Activated CD4-positive, alpha-beta T cell treated with anti-CD3 and anti-CD28 coated beads, Interleukin-2, amount 50 U/mL, for 4 hours (primary cell): Measurements from ENCODE around the gene CAPS.

Experiments used
- DNase-seq, 2 experiments: peaks; one replicate each; pipeline ENCODE4 v3.0.0-alpha.2; 2020

CAPS gene

DNA sequence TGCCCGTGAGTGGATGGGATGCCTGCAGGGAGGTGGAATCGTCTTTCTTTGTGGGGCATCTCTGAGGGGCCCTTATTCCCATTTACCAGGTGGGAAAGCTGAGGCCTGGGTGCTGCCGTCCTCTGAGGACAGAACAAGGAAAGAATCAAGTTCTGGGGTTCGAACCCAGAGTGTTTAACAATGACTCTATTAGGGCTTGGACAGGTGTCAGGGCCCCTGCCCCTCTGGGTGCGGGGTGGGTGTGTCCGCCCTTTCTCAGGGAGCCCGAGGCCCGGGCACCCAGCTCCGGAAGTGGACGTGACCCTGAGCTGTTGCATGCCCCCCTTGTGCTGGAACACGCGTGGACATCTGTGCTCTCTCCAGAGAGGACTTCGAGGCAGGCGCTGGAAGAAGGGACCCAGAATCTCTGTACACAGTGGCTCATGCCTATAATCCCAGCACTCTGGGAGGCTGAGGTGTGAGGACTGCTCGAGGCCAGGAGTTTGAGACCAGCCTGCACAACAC, 21.2 kb upstream of the CAPS start:
- DNase-seq = no peak

DNA sequence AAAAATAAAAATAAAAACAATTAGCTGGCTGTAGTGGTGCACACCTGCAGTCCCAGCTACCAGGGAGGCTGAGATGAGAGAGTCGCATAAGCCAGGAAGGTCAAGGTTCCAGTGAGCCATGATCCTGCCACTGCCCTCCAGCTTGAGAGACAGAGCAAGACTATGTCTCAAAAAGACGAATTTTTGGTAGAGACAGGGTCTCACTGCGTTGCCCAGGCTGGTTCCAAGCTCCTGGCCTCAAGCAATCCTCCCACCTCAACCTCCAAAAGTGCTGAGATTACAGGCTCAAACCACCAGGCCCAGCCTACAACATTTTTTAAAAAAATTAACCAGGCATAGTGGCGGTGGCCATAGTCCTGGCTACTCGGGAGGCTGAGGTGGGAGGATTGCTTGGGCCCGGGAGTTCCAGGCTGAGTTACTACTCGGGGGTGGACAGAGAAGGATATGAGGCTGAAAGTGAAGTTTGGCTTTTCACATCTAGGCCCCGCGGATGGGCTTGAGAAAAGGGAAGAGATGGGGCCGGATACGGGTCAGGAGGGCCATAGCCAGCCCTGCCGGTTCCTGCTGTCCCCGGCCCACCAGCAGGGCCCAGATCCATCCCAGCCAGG, 20.7 kb upstream of the CAPS start:
- no peak for DNase-seq

DNA sequence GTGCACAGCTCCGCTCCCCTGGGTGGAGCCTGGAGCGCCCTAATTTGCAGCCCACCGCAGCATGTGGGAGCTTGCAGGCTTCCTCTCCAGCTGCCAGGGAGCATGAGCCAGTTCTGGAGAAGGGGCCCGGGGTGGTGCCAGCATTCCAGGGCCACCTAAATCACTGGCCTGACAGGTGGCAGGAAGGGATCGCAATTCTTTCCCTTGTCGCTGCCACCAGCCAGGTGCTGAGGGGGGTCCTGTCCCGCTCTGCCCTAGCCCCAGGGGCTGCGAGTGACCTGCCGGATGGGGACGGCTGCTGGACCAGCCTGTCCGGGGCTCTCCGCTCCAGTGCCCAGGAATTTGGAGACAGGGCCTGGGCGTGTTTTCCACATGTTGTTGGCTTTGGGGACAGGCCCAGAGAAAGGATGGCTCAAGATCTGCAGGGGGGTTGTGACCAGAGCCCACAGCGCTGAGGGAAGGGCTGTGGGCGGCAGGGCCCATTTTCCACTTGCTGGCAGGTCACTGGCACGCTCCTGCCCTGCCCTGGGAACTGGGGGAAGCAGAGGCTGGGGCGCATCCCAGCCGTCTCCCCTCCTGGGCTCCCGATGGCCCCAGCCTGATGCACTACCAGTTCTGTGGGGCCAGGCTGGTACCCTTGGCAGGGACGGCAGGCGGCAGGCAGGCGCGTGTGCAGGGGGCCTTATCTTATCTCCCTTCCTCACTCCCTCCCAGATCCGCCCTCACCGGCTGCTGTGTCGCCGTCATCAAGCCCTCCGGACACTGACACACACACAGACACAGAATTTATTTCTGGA, 19.9 kb upstream of the CAPS start:
- DNase-seq = no peak

DNA sequence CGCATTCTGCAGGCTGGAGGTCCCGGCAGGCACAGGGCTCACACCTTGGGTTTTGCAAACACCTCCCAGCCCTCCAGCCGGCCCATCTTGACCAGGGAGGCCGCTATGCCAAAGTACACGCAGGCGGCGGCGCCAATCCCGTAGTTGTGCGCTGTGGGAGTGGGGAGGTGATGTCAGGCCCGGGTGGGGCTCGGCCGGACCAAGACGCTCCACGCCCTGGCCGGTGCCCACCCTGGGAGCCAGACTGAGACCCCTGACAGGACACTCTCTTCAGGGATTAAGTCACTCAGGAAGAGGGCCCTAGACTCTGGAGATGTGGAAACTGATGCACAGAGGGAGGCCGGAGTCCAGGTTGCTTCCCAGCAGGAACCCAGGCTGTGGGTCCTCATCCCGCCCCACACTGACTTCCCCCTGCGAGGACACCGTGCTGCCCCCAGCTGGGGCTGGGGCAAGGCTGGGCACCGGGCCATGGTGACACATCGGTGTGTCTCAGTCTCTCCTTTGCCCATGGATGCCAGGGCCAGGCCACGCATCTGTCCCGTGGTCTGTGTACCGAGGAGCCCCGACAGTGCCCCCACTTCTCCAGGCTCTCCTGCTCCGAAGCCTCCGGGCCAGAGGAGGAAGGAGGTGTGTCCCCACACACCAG, 19.2 kb upstream of the CAPS start:
- DNase-seq = no peak

DNA sequence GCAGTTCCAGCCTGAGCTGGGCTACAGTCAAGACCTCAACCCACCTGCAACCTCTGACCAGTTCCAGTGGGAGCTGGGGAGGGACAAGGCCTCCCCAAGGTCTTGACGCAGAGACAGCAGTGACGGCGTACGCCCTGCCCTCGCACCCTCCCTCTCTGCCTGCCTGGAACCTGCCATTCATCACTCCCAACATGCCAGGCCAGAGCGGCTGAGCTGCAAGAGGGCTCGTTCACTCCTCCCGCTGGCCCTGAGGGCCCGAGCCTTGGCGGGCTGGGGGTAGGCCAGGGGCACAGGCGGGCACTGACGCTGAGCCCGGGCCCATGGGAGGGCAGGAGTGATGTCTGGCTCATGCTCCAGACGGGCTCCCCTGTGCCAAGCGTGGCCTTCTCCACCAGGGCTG, 18.6 kb upstream of the CAPS start:
- no peak for DNase-seq

DNA sequence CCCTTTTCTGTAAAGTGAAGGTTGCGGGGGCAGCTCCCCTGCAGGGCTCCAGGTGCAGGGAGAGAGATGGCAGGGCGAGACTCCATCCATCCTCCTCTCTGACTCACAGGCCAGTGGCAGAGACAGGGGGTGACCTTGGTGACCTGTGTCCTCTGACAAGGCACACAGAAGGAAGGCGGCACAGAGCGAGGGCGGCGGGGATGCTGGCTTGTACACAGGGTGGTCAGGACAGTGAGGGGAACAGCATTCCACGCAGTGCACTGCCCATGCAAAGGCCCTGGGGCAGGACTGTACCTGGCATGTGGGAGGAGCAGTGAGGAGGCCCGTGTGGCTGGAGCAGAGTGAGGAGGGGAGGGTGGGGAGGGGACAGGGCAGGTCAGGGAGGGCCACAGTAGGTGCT, 18.2 kb upstream of the CAPS start:
- no peak for DNase-seq

DNA sequence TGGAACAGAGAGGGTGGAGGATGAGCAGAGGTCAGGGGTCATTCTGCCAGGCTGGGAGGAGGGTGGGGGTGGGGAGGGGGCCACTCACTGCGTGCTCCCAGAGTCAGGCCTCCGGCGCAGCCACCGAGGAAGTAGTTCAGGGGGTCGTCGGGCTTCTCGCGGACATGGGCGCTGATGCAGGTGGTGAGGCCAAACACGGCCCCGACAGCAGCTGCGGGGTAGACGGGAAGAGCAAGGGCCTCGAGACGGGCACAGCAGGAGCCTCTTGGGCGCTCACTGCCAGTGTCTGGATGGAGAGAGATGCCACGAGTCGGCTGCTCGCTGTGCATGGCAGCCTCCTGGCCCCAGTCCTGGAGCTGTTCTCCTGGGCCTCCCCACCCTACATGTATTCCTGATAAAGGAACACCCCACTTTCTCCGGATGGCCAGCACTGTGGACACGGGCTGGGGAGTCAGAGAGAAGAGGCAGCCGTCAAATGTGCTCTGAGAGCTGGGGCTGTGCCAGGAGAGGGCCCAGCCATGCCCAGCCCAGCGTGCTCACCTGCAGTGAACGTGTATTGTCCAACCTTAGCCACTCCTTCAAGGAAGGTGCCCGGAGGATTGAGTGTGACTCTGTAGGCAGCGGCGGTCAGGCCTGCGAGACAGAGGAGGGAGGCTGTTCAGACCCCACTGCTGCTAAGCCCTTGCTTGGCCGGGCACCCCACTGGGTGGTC, 17.5 kb upstream of the CAPS start:
- DNase-seq = no peak

DNA sequence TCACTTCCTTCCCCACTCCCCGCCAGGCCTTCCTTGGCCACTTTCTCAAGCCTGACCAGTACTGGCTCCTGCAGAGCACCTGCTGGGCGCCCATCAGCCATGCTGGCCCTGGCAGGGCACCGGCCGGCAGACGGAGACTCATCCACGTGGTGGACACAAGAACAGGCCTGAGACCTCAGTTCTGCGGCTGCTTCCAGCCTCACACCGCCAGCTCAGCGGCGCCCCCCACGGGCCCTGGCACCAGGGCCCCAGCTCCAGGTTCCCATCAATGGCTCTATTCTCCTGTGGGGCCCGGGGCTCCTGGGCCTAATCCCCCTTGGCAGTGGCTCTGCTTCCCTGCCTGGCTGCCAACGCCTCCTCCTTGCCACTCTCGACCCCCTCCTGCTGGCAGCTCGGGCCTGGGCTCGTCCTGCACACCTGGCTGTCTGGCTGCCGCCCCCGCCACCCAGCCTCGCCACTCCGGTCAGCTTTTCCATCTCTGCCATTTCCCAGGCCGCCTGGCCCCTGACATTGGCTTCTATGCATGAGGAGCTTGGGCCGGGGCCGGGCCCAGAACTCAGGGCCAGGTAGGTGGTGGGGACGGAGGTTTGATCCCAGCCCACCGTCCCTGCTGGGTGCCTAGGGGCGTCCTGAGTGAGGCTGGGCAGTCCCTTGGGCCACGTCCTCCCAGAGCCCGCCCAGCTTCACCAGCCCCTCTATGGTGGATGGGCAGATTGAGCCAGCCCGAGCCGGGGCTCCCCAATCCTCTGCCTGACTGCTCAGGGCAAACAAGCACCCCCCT, 16.7 kb upstream of the CAPS start:
- no peak for DNase-seq

DNA sequence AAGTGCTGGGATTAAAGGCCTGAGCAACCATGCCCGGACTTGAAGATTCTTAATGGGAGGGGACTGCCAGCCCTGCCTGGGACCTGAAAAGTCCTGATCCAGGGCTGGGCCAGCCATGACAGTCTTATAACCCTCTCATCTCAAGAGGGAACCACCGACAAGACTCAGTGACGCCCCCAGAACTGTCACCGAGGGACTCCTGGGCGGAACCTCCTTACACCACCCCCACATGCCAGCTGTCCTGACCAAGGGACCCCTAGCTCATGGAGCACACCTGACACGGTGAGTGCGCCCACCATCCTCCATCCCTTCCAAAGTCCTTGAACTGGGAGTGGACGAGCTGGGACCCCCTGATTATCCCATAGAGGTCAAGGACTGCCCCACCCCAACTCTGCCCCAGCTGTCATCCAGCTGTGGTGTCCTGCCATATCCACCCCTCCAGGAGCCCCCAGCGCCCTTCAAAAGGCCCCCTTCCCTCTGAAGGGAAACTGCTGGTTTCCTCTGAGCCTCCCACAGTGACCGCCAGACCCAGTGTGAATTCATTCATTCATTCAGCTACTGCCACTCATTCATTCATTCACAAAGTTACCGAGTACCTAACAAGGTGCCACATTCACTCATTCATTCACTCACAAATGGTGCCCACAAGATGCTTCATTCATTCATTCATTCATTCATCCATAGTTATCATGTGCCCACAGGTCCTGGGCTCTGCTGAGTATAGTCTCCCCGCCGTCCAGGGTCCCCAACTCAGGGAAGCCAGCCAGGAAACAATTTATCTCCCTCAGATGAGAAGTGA, 14.1 kb upstream of the CAPS start:
- DNase-seq = no peak

DNA sequence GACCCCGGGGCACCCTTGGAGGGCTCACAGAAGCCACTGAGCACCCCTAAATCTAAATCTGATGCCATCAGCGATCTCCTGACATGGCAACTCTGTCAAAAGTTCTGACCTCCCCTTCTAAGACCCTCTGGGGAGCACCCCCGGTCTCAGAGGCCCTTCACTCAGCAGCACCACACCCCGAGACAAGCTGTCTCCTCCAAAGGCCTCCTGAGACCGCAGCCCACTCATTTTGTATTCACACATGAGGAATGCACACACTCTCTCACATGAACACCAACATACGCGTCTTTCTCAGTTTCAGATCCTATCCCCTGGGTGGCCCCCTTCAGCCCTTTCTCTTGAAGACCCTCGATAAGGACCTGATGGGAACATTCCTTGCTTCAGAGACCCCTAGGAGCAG, 13.1 kb upstream of the CAPS start:
- no peak for DNase-seq

DNA sequence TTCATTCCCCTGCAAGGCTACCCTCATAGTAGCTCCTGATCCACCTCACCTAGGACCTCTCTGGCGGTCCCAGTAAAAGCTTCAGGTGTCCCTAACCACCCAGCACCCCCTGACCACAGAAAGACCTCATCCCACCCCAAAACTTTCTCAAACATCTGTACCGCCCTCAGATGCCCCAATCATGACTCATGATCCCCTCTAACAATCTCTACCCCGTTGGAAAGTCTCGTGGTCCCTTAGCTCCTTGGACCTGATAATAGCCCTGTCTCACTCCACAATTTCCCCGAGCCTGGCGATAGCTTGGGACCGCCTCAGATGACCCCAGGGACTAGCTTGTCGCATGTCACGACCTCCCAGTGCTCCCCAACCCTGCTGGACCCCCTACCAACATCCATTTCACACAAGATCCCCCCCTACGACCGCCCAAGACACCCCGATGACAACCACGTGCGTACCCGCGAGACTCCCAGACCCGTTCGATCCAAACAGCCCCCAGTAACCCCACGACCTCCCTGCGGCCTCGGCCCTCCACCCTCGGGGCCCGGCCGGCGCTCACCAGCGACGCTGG, 10.9 kb upstream of the CAPS start:
- no peak for DNase-seq

DNA sequence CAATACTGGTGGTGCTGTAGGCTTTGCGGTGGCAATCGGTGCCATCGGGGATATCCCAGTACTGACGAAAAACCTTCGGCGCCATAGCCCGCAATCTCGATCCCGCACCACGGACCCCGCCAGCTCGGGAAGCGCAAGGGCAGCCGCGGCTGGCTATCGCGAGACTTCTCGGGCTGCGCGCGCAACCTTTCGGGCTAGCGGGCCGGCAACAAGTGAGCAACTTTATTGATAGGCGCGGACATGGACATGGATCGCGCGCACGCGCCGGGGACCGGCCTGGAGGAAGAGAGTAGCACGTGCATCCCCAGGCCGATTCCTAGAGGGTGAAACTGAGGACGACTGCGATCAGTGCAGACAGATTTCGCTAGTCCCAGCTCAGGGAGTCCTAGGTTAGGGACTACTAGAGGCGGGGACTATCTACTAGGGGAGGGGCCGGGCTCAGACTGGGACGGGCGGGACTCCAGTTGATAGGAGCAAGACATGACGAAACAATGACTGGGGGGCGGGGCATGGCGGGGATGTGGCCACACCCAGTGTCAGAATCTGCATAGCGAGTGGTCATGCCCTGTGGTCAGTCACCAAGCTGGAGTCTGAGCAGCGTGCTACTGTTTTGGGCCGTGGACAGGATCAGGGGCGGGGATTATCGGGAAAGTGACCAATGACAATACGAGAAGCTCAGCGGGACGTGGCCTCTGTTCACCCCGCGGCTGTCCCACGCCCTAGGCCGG, 10.3 kb upstream of the CAPS start, which contains the start of gene NDUFA11:
Gene NDUFA11, minus strand, starts transcription at position 167 of the 728 bp plus-strand sequence. Its CDS starts 82 bp downstream, at position 85.
- DNase-seq = peak; percentile 97

DNA sequence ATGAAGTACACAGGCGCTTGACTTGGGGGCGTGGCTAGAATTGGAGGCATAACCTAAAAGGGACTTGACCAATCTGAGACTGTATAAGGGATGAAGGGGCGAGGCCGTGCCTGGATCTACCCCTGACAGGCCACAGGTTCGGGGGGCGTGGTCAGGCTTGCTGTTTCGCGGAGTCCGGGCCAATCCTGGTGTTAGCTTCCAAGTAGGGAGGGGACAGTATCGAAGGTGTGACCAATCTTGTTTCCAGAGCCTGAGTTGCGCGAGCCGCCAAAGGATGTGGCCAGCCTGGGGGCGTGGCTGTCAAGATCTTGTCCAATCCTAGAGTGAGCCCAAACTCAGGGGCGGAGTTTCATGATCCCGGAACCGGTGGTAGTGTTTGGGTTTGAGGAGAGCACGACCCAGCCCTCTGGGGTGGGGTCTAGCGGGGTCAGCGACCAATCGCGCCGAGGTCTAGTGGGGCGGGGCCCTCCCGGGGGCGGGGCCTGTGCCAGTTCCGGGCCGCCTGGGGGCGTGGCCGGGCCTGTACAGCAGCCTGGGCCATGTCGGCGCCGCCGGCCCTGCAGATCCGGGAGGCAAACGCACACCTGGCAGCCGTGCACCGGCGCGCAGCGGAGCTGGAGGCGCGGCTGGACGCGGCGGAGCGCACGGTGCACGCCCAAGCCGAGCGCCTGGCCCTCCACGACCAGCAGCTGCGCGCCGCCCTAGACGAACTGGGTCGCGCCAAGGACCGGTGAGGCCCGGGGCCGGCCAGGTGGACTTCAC, 9.5 kb upstream of the CAPS start, which contains the start of gene VMAC:
Gene VMAC, plus strand, starts transcription at position 521 of the 762 bp plus-strand sequence. Its CDS starts 19 bp downstream, at position 540.
- DNase-seq = peak; percentile 100

DNA sequence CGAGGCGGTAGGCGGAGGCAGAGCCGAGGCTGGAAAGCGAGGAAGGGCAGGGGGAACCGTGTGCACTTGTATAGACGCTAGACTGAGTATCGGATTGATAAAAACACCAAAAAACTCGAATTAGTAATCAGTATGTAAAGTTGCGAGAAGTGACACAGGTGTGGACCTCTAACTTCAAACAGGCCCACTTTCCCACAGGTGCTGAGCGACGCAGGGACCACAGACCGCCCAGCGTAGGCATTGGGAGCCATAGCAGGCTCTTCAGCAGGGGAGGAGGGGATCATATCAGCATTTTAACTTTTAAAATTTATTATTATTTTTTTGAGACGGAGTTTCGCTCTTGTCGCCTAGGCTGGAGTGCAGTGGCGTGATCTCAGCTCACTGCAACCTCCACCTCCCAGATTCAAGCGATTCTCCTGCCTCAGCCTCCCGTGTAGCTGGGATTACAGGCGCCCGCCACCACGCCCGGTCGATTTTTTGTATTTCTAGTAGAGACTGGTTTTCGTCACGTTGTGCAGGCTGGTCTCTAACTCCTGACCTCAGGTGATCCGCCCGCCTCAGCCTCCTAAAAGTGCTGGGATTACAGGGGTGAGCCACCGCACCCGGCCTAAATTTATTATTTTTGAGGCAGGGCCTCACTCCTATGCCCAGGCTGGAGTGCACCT, 8.8 kb upstream of the CAPS start:
- DNase-seq = no peak

DNA sequence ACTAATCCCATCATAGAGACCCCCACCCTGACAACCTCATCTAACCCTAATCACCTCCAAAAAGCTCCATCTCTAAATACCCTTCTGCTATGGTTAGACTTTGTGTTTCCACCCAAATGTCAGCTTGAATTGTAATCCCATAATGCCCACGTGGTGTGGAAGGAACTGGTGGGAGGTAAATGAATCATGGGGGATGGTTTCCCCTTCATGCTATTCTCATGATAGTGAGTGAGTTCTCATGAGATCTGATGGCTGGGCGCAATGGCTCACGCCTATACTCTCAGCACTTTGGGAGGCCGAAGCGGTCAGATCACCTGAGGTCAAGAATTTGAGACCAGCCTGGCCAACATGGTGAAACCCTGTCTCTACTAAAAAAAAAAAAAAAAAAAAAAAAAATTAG, 6.8 kb upstream of the CAPS start:
- no peak for DNase-seq

DNA sequence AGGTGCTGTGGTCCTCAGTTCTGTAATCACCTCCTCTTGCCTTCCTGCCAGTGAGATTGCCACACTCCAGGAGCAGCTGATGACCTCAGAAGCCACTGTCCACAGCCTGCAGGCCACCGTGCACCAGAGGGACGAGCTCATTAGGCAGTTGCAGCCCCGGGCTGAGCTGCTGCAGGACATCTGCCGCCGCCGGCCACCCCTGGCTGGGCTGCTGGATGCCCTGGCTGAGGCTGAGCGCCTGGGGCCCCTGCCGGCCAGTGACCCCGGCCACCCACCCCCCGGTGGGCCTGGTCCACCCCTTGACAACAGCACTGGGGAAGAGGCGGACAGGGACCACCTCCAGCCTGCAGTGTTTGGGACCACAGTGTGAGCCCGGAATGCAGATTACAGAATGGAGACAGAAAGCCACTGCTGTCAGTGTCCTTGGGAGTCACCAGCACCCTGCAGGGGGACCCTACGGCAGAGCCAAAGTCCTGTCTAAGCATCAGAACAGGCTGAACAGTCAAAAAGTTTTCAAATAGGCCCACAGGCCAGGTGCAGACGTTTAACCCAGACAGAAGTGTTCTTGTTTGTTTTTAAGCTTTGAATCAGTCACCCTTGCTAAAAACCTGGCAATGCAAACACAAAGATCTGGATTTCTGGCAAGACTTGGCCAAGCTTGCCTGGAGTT, 5.1 kb upstream of the CAPS start:
- DNase-seq = no peak

DNA sequence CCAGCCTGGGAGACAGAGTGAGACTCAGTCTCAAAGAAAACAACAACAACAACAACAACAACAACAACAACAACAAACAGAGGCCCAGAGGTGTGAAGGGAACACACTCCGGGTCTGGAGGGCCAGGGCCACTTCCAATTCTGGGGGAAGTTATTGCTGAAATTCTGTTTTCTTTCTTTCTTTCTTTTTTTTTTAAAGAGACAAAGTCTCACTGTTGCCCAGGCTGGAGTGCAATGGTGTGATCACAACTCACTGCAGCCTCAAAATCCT, 3.5 kb upstream of the CAPS start:
- no peak for DNase-seq

DNA sequence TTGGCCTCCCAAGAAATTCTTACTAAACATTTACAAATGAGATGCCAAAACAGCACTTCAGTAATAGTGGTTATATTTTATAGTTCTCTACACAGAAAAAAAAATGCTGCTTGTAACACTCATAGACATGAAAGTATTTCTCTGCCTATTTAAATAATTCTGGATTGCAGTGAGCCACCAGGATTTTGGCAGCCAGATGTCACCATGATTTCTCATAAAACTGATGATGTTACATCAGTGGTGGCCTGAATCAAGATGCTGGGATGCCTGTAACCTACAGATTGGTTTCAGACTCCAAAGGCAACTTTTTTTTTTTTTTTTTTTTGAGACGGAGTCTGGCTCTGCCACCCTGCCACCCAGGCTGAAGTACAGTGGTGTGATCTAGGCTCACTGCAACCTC, 2.7 kb upstream of the CAPS start:
- no peak for DNase-seq

DNA sequence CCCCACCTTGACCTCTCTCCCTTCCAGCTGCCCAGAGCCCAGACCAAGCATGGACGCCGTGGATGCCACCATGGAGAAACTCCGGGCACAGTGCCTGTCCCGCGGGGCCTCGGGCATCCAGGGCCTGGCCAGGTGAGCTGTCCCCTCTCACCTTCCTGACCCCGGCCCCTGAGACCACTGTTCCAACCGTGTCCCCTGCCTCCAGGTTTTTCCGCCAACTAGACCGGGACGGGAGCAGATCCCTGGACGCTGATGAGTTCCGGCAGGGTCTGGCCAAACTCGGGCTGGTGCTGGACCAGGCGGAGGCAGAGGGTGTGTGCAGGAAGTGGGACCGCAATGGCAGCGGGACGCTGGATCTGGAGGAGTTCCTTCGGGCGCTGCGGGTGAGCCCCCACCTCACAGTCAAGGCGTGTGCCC, 312 bp downstream of the CAPS start:
- no peak for DNase-seq
